CD4-positive, alpha-beta T cell (primary cell): ENCODE data around the gene SCUBE2. TPM values are rescaled to one million over a fixed set of nuclear protein-coding genes. Genes with fewer than 3 reads are reported as not detected.

Source experiments
- ATAC-seq: fragments of 200-7000 bp; cut with Tn5 transposase; one replicate; pipeline ENCODE4 v1.10.0; 2022; ENCODE audit warnings: mild to moderate bottlenecking; ENCODE audit not compliant: poor library complexity
- CTCF ChIA-PET: fragments of 350-600 bp; sonication (Branson Sonifier 250); formaldehyde crosslinking; loops from one replicate; lab custom pipeline; 2021; ENCODE audit warnings: antibody characterized with exemption, inconsistent platforms; lab: Charles Lee
- POLR2A ChIA-PET: fragments of 350-600 bp; sonication (Branson Sonifier 250); formaldehyde crosslinking; loops from one replicate; lab custom pipeline; 2021; ENCODE audit warnings: antibody characterized with exemption, inconsistent platforms; lab: Charles Lee
- DNase-seq, 14 experiments: peaks; one replicate each; pipeline ENCODE4 v3.0.0-alpha.2; 2013 to 2020; ENCODE audit warnings: mixed read lengths in 2 of 14
- H3K27ac ChIP-seq, 2 donors: one replicate each; pipeline versions ENCODE4 v1.5.1 to v1.7.0; 2013; ENCODE audit warnings: low read length in 2 of 2, low read depth in 1 of 2, mild to moderate bottlenecking in 1 of 2
- H3K27me3 ChIP-seq, 2 experiments: 1 replicate in 1 of 2; 2 replicates in 1 of 2; pipeline versions ENCODE4 v1.6.1 to v1.7.0; 2013; ENCODE audit warnings: low read length in 2 of 2, control low read depth in 1 of 2, mild to moderate bottlenecking in 1 of 2, moderate library complexity in 1 of 2; ENCODE audit not compliant: insufficient read depth in 2 of 2, control insufficient read depth in 1 of 2
- H3K36me3 ChIP-seq: one replicate; pipeline ENCODE4 v1.6.1; 2013; ENCODE audit warnings: low read length, control low read depth; ENCODE audit not compliant: insufficient read depth
- H3K4me1 ChIP-seq: one replicate; pipeline ENCODE4 v1.6.1; 2013; ENCODE audit warnings: low read length, control low read depth; ENCODE audit not compliant: insufficient read depth
- H3K4me3 ChIP-seq: one replicate; pipeline ENCODE4 v1.5.1; 2013; ENCODE audit warnings: mild to moderate bottlenecking, low read length, moderate library complexity
- H3K9me3 ChIP-seq, 2 experiments: 1 replicate in 1 of 2; 2 replicates in 1 of 2; pipeline versions ENCODE4 v1.6.1 to v1.7.0; 2013; ENCODE audit warnings: low read length in 2 of 2, mild to moderate bottlenecking in 2 of 2, control low read depth in 1 of 2, moderate library complexity in 1 of 2; ENCODE audit not compliant: control insufficient read depth in 1 of 2, insufficient read depth in 1 of 2
- H3K27ac Mint-ChIP-seq: one replicate; pipeline ENCODE4 v1.8.0; 2020; ENCODE audit warnings: mixed read lengths
- H3K27me3 Mint-ChIP-seq: one replicate; pipeline ENCODE4 v1.8.0; 2021; ENCODE audit warnings: mixed read lengths
- H3K36me3 Mint-ChIP-seq: one replicate; pipeline ENCODE4 v1.8.0; 2021; ENCODE audit warnings: low read depth, mixed read lengths
- H3K4me1 Mint-ChIP-seq: one replicate; pipeline ENCODE4 v1.8.0; 2021; ENCODE audit warnings: low read depth, mixed read lengths
- H3K4me3 Mint-ChIP-seq: one replicate; pipeline ENCODE4 v1.8.0; 2020; ENCODE audit warnings: mild to moderate bottlenecking, mixed read lengths
- H3K9me3 Mint-ChIP-seq: one replicate; pipeline ENCODE4 v1.8.0; 2020; ENCODE audit warnings: mixed read lengths
- intact Hi-C, 2 experiments: fragments of 100-400 bp; cut with DNase I in 1 of 2; cut with micrococcal nuclease in 1 of 2; formaldehyde crosslinking; loops; one replicate each; pipeline versions ENCODE4 v1.15.1 to v1.9.0; 2023 to 2025; cut with DNase I, micrococcal nuclease
- total RNA-seq, 174 experiments: library from RNA in 2 of 174; stranded (reverse) in 2 of 174; gene quantifications; one replicate each; pipeline ENCODE4 v1.2.3 and lab custom pipeline; 2021 to 2026
- TF ChIP-seq, protein P1 (sequence below): fragments of 200-600 bp; IDR thresholded peaks from one replicate; pipeline ENCODE4 v1.8.0; 2022; ENCODE audit warnings: antibody characterized with exemption, mild to moderate bottlenecking

The SCUBE2 gene
- total RNA-seq, 2 experiments from 2014 or later: 0.17 TPM; not detected in 1

DNA sequence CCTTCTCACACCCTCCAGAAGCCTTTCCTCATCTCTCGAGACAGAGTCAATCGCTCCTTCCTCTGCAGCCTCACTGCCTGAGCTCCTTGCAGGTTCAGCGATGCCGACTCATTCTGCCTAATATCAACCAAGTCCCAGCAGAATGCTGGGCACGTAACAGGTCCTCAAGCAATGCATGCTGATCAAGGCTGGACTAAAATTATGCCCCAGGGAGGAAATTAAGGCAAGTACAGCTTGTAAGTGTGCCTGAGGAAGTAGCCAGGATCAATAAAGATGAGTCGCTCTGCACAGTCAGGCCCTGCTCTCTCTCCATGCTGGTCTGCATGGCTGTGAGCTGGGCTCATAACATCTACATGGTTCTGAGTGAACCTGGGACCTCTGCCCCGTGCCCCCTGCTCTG, 62.0 kb downstream of the SCUBE2 start:
- Mint-ChIP-seq H3K36me3 (no peaks in the 10 kb centered on the region), H3K4me3 (no peak overlapping the region), H3K9me3 (no peaks in the 10 kb centered on the region), H3K27me3 (peaks cover 4% of the 10 kb centered on the region), H3K4me1 (no peaks in the 10 kb centered on the region), H3K27ac (no peak overlapping the region)
- Histone ChIP-seq H3K4me3 (no peak overlapping the region), H3K36me3 (no peaks in the 10 kb centered on the region), H3K9me3 (no peaks in the 10 kb centered on the region), H3K4me1 (no peaks in the 10 kb centered on the region), H3K27ac (no peak overlapping the region), H3K27me3 (no peaks in the 10 kb centered on the region)
- TF ChIP-seq, protein P1, sequence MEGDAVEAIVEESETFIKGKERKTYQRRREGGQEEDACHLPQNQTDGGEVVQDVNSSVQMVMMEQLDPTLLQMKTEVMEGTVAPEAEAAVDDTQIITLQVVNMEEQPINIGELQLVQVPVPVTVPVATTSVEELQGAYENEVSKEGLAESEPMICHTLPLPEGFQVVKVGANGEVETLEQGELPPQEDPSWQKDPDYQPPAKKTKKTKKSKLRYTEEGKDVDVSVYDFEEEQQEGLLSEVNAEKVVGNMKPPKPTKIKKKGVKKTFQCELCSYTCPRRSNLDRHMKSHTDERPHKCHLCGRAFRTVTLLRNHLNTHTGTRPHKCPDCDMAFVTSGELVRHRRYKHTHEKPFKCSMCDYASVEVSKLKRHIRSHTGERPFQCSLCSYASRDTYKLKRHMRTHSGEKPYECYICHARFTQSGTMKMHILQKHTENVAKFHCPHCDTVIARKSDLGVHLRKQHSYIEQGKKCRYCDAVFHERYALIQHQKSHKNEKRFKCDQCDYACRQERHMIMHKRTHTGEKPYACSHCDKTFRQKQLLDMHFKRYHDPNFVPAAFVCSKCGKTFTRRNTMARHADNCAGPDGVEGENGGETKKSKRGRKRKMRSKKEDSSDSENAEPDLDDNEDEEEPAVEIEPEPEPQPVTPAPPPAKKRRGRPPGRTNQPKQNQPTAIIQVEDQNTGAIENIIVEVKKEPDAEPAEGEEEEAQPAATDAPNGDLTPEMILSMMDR: no peak
- intact Hi-C loops: no loop called here
- POLR2A ChIA-PET: no interaction called here
- CTCF ChIA-PET: no interaction called here
- no peak for ATAC-seq
- no peak for DNase-seq

DNA sequence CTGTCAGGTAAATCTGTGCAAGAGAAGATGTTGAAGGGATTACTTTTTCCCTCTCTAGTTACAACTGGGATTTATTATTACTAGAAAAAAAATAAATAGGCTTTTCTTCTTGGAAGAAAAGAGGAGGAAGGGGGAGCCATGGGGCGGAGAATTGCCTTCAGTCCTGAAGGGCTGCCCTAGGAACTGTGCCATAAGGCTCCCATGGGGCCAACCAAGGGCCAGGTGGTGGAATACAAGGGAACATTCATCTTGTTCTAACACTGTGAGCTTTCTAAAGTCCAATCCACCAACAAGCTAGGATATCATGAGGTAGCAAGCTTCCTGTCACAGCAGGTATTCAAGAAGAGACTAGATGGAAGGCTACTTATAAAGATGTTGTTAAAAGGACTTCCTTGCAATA, 62.8 kb downstream of the SCUBE2 start:
- H3K4me3 Mint-ChIP-seq: no peak overlapping the region
- Histone ChIP-seq H3K27ac (no peak overlapping the region), H3K27me3 (no peaks in the 10 kb centered on the region), H3K4me3 (no peak overlapping the region), H3K9me3 (no peaks in the 10 kb centered on the region), H3K36me3 (no peaks in the 10 kb centered on the region), H3K4me1 (no peaks in the 10 kb centered on the region)
- no peak for DNase-seq
- ChIA-PET CTCF (no interaction called here), POLR2A (no interaction called here)
- no peaks in the 10 kb centered on the region for H3K4me1 Mint-ChIP-seq
- no peak for ATAC-seq
- intact Hi-C loops: no loop called here
- no peaks in the 10 kb centered on the region for H3K36me3 Mint-ChIP-seq
- peaks cover 5% of the 10 kb centered on the region for H3K27me3 Mint-ChIP-seq
- no peak overlapping the region for H3K27ac Mint-ChIP-seq
- no peaks in the 10 kb centered on the region for H3K9me3 Mint-ChIP-seq
- TF ChIP-seq, protein P1: no peak

DNA sequence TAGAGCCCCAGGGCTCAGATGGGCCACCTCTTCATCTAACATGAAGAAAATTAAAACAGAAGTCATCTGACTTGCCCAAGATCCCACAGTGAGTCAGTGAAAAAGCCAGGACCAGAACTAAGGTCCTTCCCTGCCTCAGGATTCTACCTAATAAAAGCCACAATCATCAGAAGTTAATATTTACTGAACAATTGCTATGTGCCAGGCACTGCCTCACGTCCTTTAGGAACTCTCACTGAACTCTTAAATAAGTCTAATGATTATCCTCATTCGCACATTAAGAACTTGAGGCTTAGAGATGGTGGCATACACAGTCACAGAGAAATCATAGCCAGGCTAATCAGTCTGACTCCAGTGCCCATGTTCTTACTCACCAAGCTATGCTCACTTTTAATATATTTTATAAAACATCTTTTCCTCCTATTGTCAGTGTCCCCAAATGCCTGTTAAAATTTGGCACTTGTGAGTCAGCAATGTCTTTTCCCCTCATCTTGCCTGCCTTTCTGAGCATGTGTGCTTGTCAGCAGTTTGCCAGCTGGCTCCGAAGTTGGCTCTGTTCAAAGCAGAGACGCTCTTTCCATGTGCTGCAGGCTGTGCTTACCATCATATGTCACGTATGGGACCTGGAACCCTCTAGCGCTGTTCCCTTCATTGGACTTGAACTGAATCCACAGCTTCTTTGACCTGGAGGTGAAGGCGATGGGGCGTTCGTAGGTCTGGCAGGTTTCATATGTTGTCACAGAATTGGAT, 66.1 kb downstream of the SCUBE2 start:
- H3K36me3 ChIP-seq: no peaks in the 10 kb centered on the region
- Mint-ChIP-seq H3K36me3 (no peaks in the 10 kb centered on the region), H3K27me3 (peaks cover 5% of the 10 kb centered on the region), H3K4me3 (no peak overlapping the region), H3K4me1 (no peaks in the 10 kb centered on the region), H3K27ac (no peak overlapping the region), H3K9me3 (no peaks in the 10 kb centered on the region)
- ChIA-PET POLR2A (interaction anchor here (1.1 kb wide), 1 partner anchor 13 kb away, joined by 3 read pairs; no protein-coding TSS in a partner anchor), CTCF (no interaction called here)
- no peaks in the 10 kb centered on the region for H3K27me3 ChIP-seq
- H3K4me3 ChIP-seq: no peak overlapping the region
- no peak overlapping the region for H3K27ac ChIP-seq
- H3K9me3 ChIP-seq: no peaks in the 10 kb centered on the region
- TF ChIP-seq, protein P1: no peak
- H3K4me1 ChIP-seq: no peaks in the 10 kb centered on the region
- intact Hi-C loops: no loop called here
- DNase-seq (no peak), ATAC-seq (no peak)
